Measurements from ENCODE around the gene C11orf91.

The C11orf91 gene

DNA sequence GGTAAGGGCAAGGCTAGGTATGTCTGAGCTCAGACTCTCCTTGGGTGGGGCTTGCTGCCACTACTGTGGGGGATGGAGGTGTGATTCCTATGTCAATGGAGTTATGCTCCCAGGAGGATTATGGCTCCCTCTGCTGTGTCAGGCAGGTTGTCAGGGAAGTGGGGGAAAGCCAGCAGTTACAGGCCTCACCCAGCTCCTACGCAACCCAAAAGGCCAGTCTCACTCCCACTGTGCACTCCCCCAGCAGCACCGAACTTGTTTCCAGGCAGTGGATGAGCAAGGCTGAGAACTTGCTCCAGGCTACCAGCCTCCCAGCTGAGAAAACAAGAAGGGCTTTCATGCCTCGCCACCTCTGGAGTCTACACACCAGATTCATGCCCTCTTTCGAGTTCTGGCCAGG, 18.2 kb downstream of the C11orf91 start:
- no peak for TF ChIP-seq TCF12 (IDR thresholded peaks at IDR 0.05; ENCODE audit: low read depth)
- peak; percentile 54 for TF ChIP-seq RAD21 (IDR thresholded peaks at IDR 0.05; ENCODE audit: low read depth)

DNA sequence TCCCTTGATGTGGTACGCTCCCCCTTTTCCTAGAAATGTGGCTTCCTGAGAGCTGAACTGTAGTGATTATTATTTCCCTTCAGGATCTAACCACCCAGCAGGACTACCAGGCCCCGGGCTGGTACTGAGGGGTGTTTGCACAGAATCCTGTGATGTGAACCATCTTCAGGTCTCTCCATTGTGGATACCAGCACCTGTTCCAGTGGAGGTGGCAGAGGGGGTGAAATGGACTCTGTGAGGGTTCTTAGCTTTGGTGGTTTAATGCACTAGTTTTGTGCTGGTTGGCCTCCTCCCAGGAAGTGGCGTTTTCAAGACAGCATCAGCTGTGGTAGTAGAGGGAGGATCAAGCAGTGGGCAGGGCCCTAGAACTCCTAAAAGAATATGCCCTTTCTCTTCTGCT, 18.6 kb downstream of the C11orf91 start:
- TF ChIP-seq CREB1 (IDR thresholded peaks at IDR 0.05; ENCODE audit: low read depth) = no peak
- no peak for TF ChIP-seq NFIC (IDR thresholded peaks at IDR 0.05)
- no peak for TF ChIP-seq EP300 (IDR thresholded peaks at IDR 0.05; ENCODE audit: borderline replicate concordance)
- TF ChIP-seq, protein P1, sequence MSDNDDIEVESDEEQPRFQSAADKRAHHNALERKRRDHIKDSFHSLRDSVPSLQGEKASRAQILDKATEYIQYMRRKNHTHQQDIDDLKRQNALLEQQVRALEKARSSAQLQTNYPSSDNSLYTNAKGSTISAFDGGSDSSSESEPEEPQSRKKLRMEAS (IDR thresholded peaks at IDR 0.05) = no peak
- no peak for TF ChIP-seq YY1 (IDR thresholded peaks at IDR 0.05; ENCODE audit: low read depth)
- no peak for TF ChIP-seq ZBTB7A (IDR thresholded peaks at IDR 0.05; ENCODE audit: low read depth)
- TF ChIP-seq, protein P2, sequence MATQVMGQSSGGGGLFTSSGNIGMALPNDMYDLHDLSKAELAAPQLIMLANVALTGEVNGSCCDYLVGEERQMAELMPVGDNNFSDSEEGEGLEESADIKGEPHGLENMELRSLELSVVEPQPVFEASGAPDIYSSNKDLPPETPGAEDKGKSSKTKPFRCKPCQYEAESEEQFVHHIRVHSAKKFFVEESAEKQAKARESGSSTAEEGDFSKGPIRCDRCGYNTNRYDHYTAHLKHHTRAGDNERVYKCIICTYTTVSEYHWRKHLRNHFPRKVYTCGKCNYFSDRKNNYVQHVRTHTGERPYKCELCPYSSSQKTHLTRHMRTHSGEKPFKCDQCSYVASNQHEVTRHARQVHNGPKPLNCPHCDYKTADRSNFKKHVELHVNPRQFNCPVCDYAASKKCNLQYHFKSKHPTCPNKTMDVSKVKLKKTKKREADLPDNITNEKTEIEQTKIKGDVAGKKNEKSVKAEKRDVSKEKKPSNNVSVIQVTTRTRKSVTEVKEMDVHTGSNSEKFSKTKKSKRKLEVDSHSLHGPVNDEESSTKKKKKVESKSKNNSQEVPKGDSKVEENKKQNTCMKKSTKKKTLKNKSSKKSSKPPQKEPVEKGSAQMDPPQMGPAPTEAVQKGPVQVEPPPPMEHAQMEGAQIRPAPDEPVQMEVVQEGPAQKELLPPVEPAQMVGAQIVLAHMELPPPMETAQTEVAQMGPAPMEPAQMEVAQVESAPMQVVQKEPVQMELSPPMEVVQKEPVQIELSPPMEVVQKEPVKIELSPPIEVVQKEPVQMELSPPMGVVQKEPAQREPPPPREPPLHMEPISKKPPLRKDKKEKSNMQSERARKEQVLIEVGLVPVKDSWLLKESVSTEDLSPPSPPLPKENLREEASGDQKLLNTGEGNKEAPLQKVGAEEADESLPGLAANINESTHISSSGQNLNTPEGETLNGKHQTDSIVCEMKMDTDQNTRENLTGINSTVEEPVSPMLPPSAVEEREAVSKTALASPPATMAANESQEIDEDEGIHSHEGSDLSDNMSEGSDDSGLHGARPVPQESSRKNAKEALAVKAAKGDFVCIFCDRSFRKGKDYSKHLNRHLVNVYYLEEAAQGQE (IDR thresholded peaks at IDR 0.05; ENCODE audit: low read depth) = no peak

DNA sequence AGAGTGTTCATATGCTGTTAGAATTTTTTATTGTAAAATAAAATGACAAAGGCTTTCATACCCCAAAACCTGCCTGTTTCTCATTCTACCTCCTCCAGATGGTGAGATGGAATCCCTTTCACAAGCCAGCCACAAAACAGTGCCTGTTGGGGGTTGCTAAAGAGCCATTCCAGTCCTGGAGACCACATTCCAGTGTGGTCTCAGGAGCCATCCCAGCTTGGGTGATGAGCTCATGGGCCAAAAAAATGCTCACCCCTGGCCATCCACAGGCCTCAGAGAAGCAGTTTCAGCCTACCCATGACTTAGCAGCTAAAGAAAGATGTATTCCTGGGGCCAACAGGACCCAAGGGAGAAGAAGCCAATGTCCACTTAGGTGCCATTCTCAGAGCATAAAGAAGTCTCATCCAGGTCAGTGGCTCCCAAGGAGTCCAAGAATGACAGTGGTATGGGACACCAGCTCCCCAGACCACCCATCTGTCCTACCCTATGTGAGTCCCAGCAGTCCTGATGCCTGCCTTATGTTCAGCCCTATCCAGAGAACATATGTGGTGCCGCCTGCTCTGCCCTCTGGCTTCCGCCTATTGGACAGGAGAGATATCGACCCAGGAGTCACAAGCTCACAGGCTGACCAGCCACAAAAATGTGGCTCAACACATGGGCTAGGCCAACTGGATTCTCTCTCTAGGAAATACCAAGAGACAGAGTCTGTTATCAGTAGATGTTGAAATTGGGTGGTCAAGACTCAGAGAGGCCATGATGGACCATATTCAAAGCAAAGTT, 26.4 kb downstream of the C11orf91 start:
- no peak for TF ChIP-seq EP300 (IDR thresholded peaks at IDR 0.05; ENCODE audit: borderline replicate concordance)
- TF ChIP-seq NFIC (IDR thresholded peaks at IDR 0.05) = no peak
- TF ChIP-seq, protein P1 (IDR thresholded peaks at IDR 0.05) = no peak
- TF ChIP-seq CREB1 (IDR thresholded peaks at IDR 0.05; ENCODE audit: low read depth) = no peak
- no peak for TF ChIP-seq FOXM1 (IDR thresholded peaks at IDR 0.05; ENCODE audit: borderline replicate concordance, low read depth)
- TF ChIP-seq RAD21 (IDR thresholded peaks at IDR 0.05; ENCODE audit: low read depth) = no peak

DNA sequence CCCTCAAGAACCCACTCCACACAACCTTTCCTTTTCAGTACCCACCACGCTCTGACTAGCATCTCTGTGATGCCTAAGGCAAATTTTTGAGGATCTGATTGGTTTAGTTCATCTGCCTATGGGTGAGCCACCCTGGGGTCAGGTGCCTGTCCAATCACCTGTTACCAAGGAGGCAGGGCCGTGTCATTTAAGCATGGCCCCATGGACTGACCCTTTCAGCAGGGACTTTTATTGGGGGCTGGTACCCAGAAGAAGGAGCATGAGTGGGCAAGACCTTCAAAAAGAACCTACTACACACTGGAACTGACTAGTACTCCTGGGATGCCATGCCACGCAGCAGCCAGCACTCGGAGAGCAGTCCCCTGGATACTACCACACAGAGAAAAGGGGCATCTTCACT, 28.4 kb downstream of the C11orf91 start:
- TF ChIP-seq YY1 (IDR thresholded peaks at IDR 0.05; ENCODE audit: low read depth) (no peak), NFIC (IDR thresholded peaks at IDR 0.05) (no peak), CREB1 (IDR thresholded peaks at IDR 0.05; ENCODE audit: low read depth) (no peak), ZBTB7A (IDR thresholded peaks at IDR 0.05; ENCODE audit: low read depth) (no peak), FOXM1 (IDR thresholded peaks at IDR 0.05; ENCODE audit: borderline replicate concordance, low read depth) (no peak), RAD21 (IDR thresholded peaks at IDR 0.05; ENCODE audit: low read depth) (no peak), TEAD4 (IDR thresholded peaks at IDR 0.05) (no peak), TCF12 (IDR thresholded peaks at IDR 0.05; ENCODE audit: low read depth) (no peak), TAF1 (IDR thresholded peaks at IDR 0.05; ENCODE audit: low read depth) (no peak), EP300 (IDR thresholded peaks at IDR 0.05; ENCODE audit: borderline replicate concordance) (no peak), EGR1 (IDR thresholded peaks at IDR 0.05) (no peak), CEBPB (IDR thresholded peaks at IDR 0.05) (no peak)
- TF ChIP-seq, protein P1 (IDR thresholded peaks at IDR 0.05) = no peak
- TF ChIP-seq, protein P2 (IDR thresholded peaks at IDR 0.05; ENCODE audit: low read depth) = no peak
- TF ChIP-seq, protein P3, sequence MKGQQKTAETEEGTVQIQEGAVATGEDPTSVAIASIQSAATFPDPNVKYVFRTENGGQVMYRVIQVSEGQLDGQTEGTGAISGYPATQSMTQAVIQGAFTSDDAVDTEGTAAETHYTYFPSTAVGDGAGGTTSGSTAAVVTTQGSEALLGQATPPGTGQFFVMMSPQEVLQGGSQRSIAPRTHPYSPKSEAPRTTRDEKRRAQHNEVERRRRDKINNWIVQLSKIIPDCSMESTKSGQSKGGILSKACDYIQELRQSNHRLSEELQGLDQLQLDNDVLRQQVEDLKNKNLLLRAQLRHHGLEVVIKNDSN (IDR thresholded peaks at IDR 0.05) = no peak

DNA sequence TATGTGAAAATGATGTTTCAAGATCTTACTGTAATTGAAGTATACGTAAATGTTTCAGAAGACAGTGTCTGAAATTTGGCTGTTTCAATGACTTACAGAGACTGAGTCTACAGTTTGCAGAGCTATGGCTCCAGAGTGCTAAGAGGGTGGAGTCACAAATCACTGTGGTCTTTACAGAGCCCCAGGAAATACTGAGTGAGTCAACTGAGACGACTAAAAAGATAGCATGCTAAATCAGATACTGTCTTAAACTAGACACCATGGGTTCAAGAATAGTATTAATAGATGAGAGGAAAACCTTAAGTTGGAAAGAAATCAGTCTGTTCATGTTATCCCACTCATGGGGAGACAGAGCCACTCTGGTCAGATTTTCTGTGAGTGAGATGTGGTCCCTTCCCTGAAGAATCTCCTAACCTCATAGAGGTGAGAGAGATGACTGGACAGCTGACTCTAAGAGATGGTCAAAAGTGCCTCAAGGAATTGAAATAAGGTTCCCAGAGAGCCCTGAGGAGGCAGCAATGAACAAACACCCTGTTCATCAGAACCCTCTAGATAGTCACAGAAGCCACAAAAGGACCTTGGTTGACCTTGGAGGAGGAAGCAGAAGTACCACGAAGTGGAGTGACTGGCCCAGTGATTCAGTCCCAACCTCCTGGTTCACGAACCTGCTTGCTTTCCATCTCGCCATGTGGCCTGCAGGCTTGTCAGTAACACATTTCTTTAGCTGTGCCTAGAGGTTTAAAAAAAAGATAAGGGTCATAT, 30.2 kb downstream of the C11orf91 start:
- TF ChIP-seq TCF12 (IDR thresholded peaks at IDR 0.05; ENCODE audit: low read depth) (no peak), TEAD4 (IDR thresholded peaks at IDR 0.05) (no peak), CEBPB (IDR thresholded peaks at IDR 0.05) (no peak), EP300 (IDR thresholded peaks at IDR 0.05; ENCODE audit: borderline replicate concordance) (no peak), NFIC (IDR thresholded peaks at IDR 0.05) (no peak), CREB1 (IDR thresholded peaks at IDR 0.05; ENCODE audit: low read depth) (no peak), TAF1 (IDR thresholded peaks at IDR 0.05; ENCODE audit: low read depth) (no peak), EGR1 (IDR thresholded peaks at IDR 0.05) (no peak), YY1 (IDR thresholded peaks at IDR 0.05; ENCODE audit: low read depth) (no peak), RAD21 (IDR thresholded peaks at IDR 0.05; ENCODE audit: low read depth) (no peak), ZBTB7A (IDR thresholded peaks at IDR 0.05; ENCODE audit: low read depth) (no peak)
- TF ChIP-seq, protein P1 (IDR thresholded peaks at IDR 0.05) = no peak
- TF ChIP-seq, protein P2 (IDR thresholded peaks at IDR 0.05; ENCODE audit: low read depth) = no peak
- TF ChIP-seq, protein P3 (IDR thresholded peaks at IDR 0.05) = no peak

All from Ishikawa (cell line).